HG02981 (cell line): Measurements from ENCODE around the gene WLS.

Source experiments
- ATAC-seq: cut with Tn5 transposase; IDR thresholded peaks from one replicate; pipeline ENCODE4 v1.9.1; 2021; ENCODE audit warnings: mild to moderate bottlenecking, moderate library complexity; ENCODE audit not compliant: unreplicated experiment

Gene WLS

GRCh38 chr1:68141071-68142021 lies 91.0 kb downstream of the WLS start:
- no peak for ATAC-seq

- ATAC-seq: no peak
Measured at GRCh38 chr1:68140536-68140935, 91.8 kb downstream of the WLS start.

GRCh38 chr1:68136187-68136586 lies 96.1 kb downstream of the WLS start:
- no peak for ATAC-seq

GRCh38 chr1:68132426-68133130 lies 99.7 kb downstream of the WLS start:
- no peak for ATAC-seq

- ATAC-seq: no peak
Measured at GRCh38 chr1:68131261-68131660, 101.1 kb downstream of the WLS start.

- ATAC-seq: no peak
Measured at GRCh38 chr1:68129536-68130250, 102.6 kb downstream of the WLS start.

- no peak for ATAC-seq
Measured at GRCh38 chr1:68128820-68129219, 103.5 kb downstream of the WLS start.

GRCh38 chr1:68128157-68128556 lies 104.2 kb downstream of the WLS start:
- peak; percentile 62 for ATAC-seq

GRCh38 chr1:68121536-68121935 lies 110.8 kb downstream of the WLS start:
- no peak for ATAC-seq

GRCh38 chr1:68120136-68120791 lies 112.1 kb downstream of the WLS start:
- peak; percentile 71 for ATAC-seq

GRCh38 chr1:68119445-68119844 lies 112.9 kb downstream of the WLS start:
- ATAC-seq: no peak

- no peak for ATAC-seq
Measured at GRCh38 chr1:68117416-68117815, 114.9 kb downstream of the WLS start.

GRCh38 chr1:68116643-68117235 lies 115.6 kb downstream of the WLS start:
- no peak for ATAC-seq

GRCh38 chr1:68115308-68115707 lies 117.0 kb downstream of the WLS start:
- no peak for ATAC-seq

GRCh38 chr1:68113966-68114365 lies 118.4 kb downstream of the WLS start:
- ATAC-seq: no peak

GRCh38 chr1:68112835-68113243 lies 119.5 kb downstream of the WLS start:
- no peak for ATAC-seq

- no peak for ATAC-seq
Measured at GRCh38 chr1:68111519-68112436, 120.5 kb downstream of the WLS start.

GRCh38 chr1:68107771-68108170 lies 124.6 kb downstream of the WLS start:
- ATAC-seq: no peak

- no peak for ATAC-seq
Measured at GRCh38 chr1:68103884-68104554, 128.3 kb downstream of the WLS start.
